Nephron (organoid): ENCODE data around the gene KXD1.

Experiments
- H3K27ac Mint-ChIP-seq, 3 experiments: 2 replicates each; pipeline ENCODE4 v1.8.0; 2020; ENCODE audit warnings: mixed read lengths in 3 of 3, mild to moderate bottlenecking in 2 of 3, moderate library complexity in 1 of 3
- H3K27me3 Mint-ChIP-seq: 2 replicates; pipeline ENCODE4 v1.8.0; 2021; ENCODE audit warnings: low read depth, mild to moderate bottlenecking, moderate library complexity, mixed read lengths
- H3K36me3 Mint-ChIP-seq: 2 replicates; pipeline ENCODE4 v1.8.0; 2020; ENCODE audit warnings: low read depth, mixed read lengths
- H3K4me1 Mint-ChIP-seq: 2 replicates; pipeline ENCODE4 v1.8.0; 2020; ENCODE audit warnings: mixed read lengths
- H3K4me3 Mint-ChIP-seq, 3 experiments: 2 replicates each; pipeline ENCODE4 v1.8.0; 2020; ENCODE audit warnings: mild to moderate bottlenecking in 3 of 3, mixed read lengths in 3 of 3, moderate library complexity in 2 of 3
- H3K9me3 Mint-ChIP-seq: 2 replicates; pipeline ENCODE4 v1.8.0; 2020; ENCODE audit warnings: mixed read lengths
- CTCF ChIP-seq, 3 experiments: fragments of 200-600 bp; sonication (generic); IDR thresholded peaks; one replicate each; pipeline ENCODE4 v1.5.0; 2021; ENCODE audit warnings: antibody characterized with exemption in 3 of 3; ENCODE audit not compliant: unreplicated experiment in 3 of 3

Gene KXD1

GRCh38 chr19:18593367-18594095, 35.9 kb downstream of the KXD1 start:
- TF ChIP-seq CTCF (IDR thresholded peaks at IDR 0.05; ENCODE audit: unreplicated experiment in 3 of 3): no peak
- Mint-ChIP-seq H3K4me1 (peaks cover 29% of the 10 kb centered on the region), H3K9me3 (no peaks in the 10 kb centered on the region), H3K36me3 (no peaks in the 10 kb centered on the region), H3K27ac (no peak overlapping the region), H3K4me3 (peak overlapping the region; percentile 53 to 65 (median 65)), H3K27me3 (peaks cover 27% of the 10 kb centered on the region)

- peaks cover 34% of the 10 kb centered on the region for H3K27me3 Mint-ChIP-seq
- H3K27ac Mint-ChIP-seq: peak overlapping the region in 2 of 3 experiments; percentile 79 to 81
- no peaks in the 10 kb centered on the region for H3K9me3 Mint-ChIP-seq
- TF ChIP-seq CTCF (IDR thresholded peaks at IDR 0.05; ENCODE audit: unreplicated experiment in 3 of 3): peak; percentile 91 to 93 (median 92)
- no peaks in the 10 kb centered on the region for H3K36me3 Mint-ChIP-seq
- peak overlapping the region; percentile 77 to 79 (median 78) for H3K4me3 Mint-ChIP-seq
- H3K4me1 Mint-ChIP-seq: peaks cover 29% of the 10 kb centered on the region
Observed at GRCh38 chr19:18594096-18594823, 36.6 kb downstream of the KXD1 start.

- peaks cover 25% of the 10 kb centered on the region for H3K4me1 Mint-ChIP-seq
- TF ChIP-seq CTCF (IDR thresholded peaks at IDR 0.05; ENCODE audit: unreplicated experiment in 3 of 3): no peak
- no peaks in the 10 kb centered on the region for H3K9me3 Mint-ChIP-seq
- H3K27ac Mint-ChIP-seq: peak overlapping the region in 2 of 3 experiments; percentile 79 to 81
- peaks cover 41% of the 10 kb centered on the region for H3K27me3 Mint-ChIP-seq
- H3K36me3 Mint-ChIP-seq: no peaks in the 10 kb centered on the region
- H3K4me3 Mint-ChIP-seq: peak overlapping the region; percentile 77 to 79 (median 78)
Observed at GRCh38 chr19:18594824-18595373, 37.2 kb downstream of the KXD1 start.

- peaks cover 21% of the 10 kb centered on the region for H3K4me1 Mint-ChIP-seq
- H3K4me3 Mint-ChIP-seq: peak overlapping the region; percentile 28 to 64 (median 43)
- TF ChIP-seq CTCF (IDR thresholded peaks at IDR 0.05; ENCODE audit: unreplicated experiment in 3 of 3): no peak
- peaks cover 46% of the 10 kb centered on the region for H3K27me3 Mint-ChIP-seq
- no peaks in the 10 kb centered on the region for H3K36me3 Mint-ChIP-seq
- no peaks in the 10 kb centered on the region for H3K9me3 Mint-ChIP-seq
- H3K27ac Mint-ChIP-seq: no peak overlapping the region
Observed at GRCh38 chr19:18595475-18595874, 37.8 kb downstream of the KXD1 start.

GRCh38 chr19:18596752-18597157, 39.1 kb downstream of the KXD1 start:
- Mint-ChIP-seq H3K27me3 (peaks cover 53% of the 10 kb centered on the region), H3K36me3 (no peaks in the 10 kb centered on the region), H3K4me3 (no peak overlapping the region), H3K27ac (peak overlapping the region in 1 of 3 experiments; percentile 52), H3K4me1 (peaks cover 15% of the 10 kb centered on the region), H3K9me3 (no peaks in the 10 kb centered on the region)
- no peak for TF ChIP-seq CTCF (IDR thresholded peaks at IDR 0.05; ENCODE audit: unreplicated experiment in 3 of 3)
